AML-193 (cell line): ENCODE results near the gene NTF3.

Experiments used
- DNase-seq, 2 experiments: peaks; one replicate each; lab custom pipeline; 2025; lab: John Stamatoyannopoulos, UW

NTF3 gene

DNA sequence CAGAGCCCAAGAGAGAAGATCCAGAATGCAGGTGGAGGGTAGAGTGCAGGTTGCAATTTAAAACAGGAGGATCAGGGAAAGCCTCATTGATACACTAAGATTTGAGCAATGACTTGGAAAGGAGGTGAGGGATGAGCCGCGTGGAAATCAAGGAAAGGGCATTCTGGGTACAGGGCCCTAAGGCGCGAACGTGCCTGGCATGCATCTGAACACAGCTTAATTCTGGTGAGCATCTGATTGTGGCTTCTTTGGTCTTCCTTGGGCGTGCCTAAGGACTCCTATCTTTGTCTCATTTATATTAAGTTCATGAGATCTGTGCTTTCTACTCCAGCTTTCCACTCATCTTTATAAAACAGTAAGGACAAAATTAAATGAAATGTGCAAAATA, 79.3 kb downstream of the NTF3 start:
- DNase-seq = no peak

DNA sequence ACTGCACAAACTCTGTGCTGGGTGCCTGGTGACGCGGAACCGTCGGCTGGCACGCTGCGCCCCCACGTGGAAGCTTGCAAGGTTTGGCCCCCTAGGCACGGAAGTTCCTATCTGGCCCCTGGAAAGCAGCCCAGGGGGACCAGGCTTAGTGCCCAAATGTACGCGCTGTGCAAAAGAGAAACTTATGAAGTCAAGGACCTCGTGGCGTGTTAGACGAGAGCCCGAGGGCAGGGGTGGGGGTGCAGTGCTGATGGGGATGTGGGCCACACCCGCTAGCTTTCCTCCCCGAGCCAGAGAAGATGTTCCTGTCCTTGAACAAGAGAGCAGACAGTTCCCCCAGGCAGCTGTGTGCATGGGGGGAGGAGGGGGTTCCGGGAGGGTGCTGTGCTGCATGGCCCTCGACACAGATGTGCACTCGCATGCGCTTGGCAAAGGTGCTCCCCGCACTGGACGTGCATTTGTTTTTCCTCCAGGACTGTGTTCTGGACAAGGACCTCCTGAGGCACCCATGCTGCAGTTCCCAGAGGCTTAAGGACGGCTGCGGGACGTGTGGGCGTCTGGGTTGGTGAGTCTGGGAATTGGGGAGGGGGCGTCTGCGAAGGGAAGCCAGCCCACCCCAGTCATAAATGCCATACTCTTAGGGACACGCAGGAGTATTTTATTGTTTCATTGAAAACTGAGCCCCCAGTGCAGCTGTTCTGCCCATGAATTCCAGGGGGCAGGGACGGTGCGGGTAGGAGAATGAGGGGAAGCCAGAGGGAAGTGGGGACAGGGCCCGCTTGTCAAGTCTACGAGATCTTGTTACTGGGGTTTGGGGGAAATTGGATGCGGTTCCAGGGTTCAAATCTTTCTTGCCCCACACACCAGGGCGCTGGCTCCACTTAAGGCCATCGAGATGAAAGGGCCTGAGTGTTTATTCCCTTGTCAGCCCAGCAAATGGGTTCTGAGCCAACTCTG, 80.0 kb downstream of the NTF3 start:
- no peak for DNase-seq

DNA sequence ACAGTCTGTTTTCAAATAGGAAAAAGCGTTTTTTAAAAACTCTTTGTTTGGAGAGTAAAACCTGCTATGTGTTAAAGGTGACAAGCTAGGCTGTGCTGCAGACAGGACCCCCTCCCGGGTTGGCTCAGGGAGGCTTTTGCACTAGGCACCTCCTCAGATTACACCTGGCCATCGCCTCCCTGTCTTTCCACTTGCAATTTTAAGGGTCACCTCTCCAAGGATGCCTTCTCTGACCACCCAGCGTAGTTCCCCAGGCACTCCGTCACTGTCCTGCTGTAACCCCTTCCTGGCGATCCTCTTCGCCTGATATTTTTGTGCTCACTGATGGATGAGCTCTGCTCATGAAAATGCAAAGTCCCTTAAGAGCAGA, 80.7 kb downstream of the NTF3 start:
- no peak for DNase-seq

DNA sequence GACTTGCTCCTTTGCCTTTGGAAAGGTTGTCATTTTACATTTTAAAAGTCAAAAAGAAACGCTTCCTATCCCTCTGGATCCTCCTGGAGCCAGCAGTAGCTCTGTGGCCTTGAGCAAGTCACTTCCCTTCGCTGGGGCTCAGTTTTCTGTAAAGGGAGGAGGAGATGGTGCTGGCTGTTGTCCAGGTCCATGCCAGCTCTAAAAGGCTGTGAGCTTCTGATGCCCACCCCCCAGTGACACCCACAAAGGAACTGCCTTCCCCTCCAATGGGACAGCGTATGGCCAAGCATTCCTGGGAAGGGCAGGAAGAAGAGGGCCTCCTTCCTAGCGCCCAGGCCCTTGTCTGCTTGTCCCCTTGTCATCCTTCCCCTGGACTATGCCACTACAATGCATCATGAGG, 81.5 kb downstream of the NTF3 start:
- DNase-seq = no peak

DNA sequence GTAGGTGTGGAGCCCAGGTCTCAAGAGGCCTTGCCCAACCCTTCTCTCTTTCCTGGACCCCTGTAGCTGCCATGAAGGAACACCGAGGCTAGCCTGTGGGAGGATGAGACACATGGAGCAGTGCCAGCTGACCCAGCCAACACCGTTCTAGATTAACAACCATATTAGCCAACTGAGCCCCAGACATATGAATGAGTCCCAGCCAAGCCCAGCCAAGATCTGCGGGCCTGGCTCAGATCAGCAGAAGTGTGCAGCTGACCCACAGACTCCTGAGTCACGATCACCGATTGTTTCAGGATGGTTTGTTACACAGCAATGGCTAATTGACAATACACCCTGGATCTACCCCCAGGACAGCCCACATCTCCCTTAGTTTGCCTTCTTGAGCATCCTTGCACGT, 82.1 kb downstream of the NTF3 start:
- no peak for DNase-seq

DNA sequence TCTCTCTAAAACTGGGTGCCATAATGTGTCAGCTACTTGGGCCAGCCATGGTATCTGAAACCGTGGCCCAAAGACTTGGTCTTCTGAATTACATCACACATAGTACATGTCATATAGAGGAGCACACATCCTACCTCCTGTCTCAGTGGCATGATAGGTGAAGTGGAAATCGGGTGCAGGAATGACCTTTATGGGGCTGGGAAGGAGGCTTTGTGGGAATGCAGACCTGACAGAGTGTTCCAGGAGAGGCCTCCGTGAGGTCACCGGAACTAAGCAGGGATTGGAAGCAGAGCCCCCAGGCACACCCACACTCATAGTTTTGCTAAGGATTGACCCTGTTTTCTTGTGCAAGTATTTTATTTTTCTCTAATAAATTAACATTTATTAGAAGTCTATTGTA, 82.6 kb downstream of the NTF3 start:
- DNase-seq = no peak

- no peak for DNase-seq
These were observed 83.5 kb downstream of the NTF3 start for GRCh38 chr12:5515458-5515857.

- no peak for DNase-seq
These were observed 84.7 kb downstream of the NTF3 start for GRCh38 chr12:5516371-5517241.

DNA sequence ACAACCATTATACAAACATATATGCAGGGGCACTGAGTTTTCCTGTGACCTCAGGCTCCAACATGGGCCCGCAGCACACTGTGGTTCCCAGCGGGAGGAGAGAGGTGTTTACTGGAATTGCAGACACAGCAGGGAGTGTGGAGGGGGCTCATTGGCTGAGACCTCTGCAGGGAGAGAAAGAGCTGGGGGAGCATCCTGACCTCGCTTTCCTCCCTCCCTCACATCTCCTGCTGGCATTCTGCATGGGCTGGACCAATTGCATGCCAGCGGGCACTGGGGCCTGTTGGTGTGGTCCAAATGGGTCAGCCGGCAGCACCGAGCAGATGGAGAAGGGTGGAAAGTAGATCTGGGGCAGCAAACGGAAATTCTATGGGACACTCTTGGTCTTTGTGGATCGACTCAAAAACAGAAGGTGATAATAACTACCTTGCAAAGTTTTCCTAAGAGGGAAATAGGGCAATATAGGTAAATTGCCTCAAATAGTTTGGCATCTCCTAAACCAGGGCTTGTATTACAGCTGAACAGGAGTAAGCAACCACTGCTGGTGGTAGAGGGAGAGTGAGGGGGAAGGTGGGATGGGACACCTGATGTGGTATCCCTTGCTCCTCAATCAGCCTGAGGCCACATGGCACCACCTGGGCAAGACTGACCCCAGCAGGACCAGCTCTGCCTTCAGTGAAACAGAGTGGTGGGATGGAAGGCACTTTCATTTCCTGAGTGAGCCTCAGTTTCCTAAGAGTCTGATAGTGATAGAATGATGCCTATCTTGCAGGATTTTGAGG, 86.9 kb downstream of the NTF3 start:
- no peak for DNase-seq

DNA sequence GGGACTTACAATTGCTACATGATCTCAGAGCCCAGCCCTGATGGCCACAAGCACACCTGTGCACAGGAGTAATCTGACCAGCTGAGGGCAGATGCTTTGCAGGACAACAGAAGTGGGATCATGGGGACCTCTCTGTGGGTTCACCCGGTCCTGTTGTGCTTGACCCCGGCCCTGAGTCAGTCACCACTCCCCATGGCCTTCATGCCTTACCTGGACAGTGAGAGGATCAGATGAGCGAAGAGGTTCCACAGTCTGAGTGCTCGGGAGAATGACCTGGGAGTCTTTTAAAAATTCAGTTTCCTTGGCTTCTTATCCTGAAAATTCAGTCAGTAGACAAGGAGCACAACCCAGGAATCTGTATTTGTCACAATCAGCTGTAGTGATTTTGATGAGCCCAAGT, 88.1 kb downstream of the NTF3 start:
- DNase-seq = no peak

GRCh38 chr12:5520831-5521230, 88.9 kb downstream of the NTF3 start:
- DNase-seq = no peak

GRCh38 chr12:5521456-5522325, 89.8 kb downstream of the NTF3 start:
- DNase-seq = no peak

GRCh38 chr12:5522432-5523335, 90.8 kb downstream of the NTF3 start:
- no peak for DNase-seq

GRCh38 chr12:5523396-5524115, 91.6 kb downstream of the NTF3 start:
- DNase-seq = no peak

- no peak for DNase-seq
These were observed 92.3 kb downstream of the NTF3 start for GRCh38 chr12:5524116-5524768.

DNA sequence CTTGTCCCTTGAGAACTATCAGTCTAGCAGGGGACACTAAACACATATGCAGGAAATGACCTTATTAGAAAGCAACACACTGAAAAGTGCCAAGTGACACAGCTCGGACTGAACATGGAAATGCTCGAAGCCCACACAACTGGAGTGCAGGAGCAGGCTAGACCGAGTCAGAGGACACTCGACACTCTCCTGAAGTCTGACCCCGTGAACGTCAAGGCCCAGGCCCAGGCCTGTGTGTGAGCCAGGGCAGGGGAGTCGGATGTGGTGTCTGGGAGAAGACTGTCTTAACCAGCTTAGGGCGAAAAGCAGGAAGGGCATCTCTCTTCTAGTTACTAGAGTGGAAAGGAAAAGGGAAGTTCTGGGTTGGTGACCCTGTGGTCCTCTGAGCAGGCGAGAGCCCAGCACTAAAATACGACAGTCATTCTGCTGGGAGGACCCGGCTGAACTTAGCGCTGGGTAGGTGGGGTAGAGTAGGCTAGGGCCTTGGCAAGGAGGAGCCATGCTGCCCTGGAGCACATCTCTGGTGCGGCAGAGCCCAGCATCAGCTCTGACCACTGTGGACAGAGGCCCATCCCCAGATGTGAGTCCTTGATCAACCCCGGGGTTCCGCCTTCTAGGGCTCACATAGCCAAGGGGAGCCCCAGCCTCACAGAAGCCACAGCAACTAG, 93.0 kb downstream of the NTF3 start:
- no peak for DNase-seq

DNA sequence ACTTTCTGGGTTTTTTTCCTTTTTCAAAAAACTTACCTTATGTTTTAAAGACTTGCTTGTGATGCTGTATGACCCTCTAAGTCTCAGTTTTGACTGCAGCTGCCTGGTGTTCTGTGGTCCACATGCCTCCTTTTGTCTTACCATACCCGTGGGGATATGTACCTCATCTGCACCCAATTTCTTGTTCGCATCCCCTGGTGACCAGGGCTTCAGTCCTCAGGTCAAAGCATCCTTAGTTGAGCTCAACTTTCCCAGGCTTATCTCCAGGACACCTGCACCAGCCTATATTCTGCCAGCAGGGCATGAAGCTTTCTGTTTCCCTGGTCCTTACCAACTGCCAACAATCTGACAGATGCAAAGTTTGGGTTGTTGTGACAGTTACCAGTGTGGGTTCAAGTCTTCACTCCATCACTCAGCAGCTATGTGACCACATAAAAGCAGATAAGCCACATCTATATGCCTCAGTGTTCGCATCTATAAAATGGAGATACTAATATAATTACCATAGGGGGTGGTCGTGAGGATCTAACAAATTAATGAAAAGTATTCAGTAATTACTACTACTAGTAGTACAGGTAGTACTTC, 94.0 kb downstream of the NTF3 start:
- no peak for DNase-seq

DNA sequence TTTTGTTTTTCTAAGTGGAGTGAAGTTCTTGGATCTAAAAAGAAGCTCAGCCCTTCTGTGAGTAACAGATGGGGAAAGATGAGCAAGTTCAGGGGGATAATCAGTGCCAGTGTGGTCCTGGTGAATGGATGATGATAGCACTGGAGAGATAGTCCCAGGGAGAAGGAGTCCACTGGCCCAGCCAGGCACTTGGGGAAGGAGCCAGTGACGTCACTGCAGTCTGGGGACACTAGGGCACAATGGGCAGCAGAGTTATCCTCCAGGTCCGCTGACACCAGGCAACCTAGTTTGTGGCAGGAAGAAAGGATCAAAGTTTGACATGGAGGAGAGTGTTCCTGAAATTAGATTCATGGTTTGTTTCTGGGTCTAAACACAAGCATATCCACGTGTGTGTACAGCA, 101.5 kb downstream of the NTF3 start:
- DNase-seq = no peak
